Middle frontal gyrus (tissue), 1 donor: ENCODE results near the gene SLC26A6.

Source experiments
- DNase-seq: peaks from one replicate; pipeline ENCODE4 v3.0.0-alpha.2; 2015; ENCODE audit warnings: low spot score; ENCODE audit errors: extremely low spot score

The SLC26A6 gene

GRCh38 chr3:48599509-48600285 lies 35.6 kb downstream of the SLC26A6 start:
- no peak for DNase-seq

- no peak for DNase-seq
Measured at GRCh38 chr3:48599077-48599501, 36.2 kb downstream of the SLC26A6 start.

- no peak for DNase-seq
Measured at GRCh38 chr3:48598323-48599076, 36.8 kb downstream of the SLC26A6 start.

- DNase-seq = no peak
Measured at GRCh38 chr3:48597408-48597800, 37.9 kb downstream of the SLC26A6 start.

- no peak for DNase-seq
Measured at GRCh38 chr3:48596676-48597407, 38.4 kb downstream of the SLC26A6 start.

GRCh38 chr3:48596157-48596556 lies 39.1 kb downstream of the SLC26A6 start:
- DNase-seq = no peak

GRCh38 chr3:48595526-48596121 lies 39.6 kb downstream of the SLC26A6 start:
- DNase-seq = no peak

GRCh38 chr3:48595075-48595525 lies 40.2 kb downstream of the SLC26A6 start, which contains the start of gene COL7A1:
TSS of gene COL7A1 (minus strand) at chr3:48595329. CDS start at chr3:48595159, 170 bp downstream.
- no peak for DNase-seq

- no peak for DNase-seq
Measured at GRCh38 chr3:48594417-48595049, 40.7 kb downstream of the SLC26A6 start.

- no peak for DNase-seq
Measured at GRCh38 chr3:48593337-48593736, 41.9 kb downstream of the SLC26A6 start.

- DNase-seq = no peak
Measured at GRCh38 chr3:48592519-48593087, 42.7 kb downstream of the SLC26A6 start.

- no peak for DNase-seq
Measured at GRCh38 chr3:48591886-48592518, 43.3 kb downstream of the SLC26A6 start.

- no peak for DNase-seq
Measured at GRCh38 chr3:48591436-48591835, 43.8 kb downstream of the SLC26A6 start.

- no peak for DNase-seq
Measured at GRCh38 chr3:48588230-48588629, 47.0 kb downstream of the SLC26A6 start.

- no peak for DNase-seq
Measured at GRCh38 chr3:48587686-48588085, 47.6 kb downstream of the SLC26A6 start.

- DNase-seq = no peak
Measured at GRCh38 chr3:48585411-48585810, 49.9 kb downstream of the SLC26A6 start.

- no peak for DNase-seq
Measured at GRCh38 chr3:48584836-48585235, 50.4 kb downstream of the SLC26A6 start.

GRCh38 chr3:48581621-48582481 lies 53.4 kb downstream of the SLC26A6 start:
- no peak for DNase-seq

GRCh38 chr3:48576647-48577046 lies 58.6 kb downstream of the SLC26A6 start:
- no peak for DNase-seq
